SH-SY5Y (cell line): Measurements from ENCODE around the gene ZNF182.

ENCODE experiments used
- GATA2 ChIP-seq: IDR thresholded peaks from 2 replicates; pipeline ENCODE4 v1.6.1; 2011; ENCODE audit warnings: mild to moderate bottlenecking, low read depth, low read length
- GATA3 ChIP-seq: IDR thresholded peaks from 2 replicates; pipeline ENCODE4 v1.6.1; 2011; ENCODE audit warnings: low read depth, mild to moderate bottlenecking, low read length, moderate library complexity

ZNF182 gene

GRCh38 chrX:47927212-47927611 is 76.6 kb downstream of the ZNF182 start:
- TF ChIP-seq GATA2 (no peak), GATA3 (no peak)
